ENCODE measurements around the gene PSAT1.

Gene PSAT1

DNA sequence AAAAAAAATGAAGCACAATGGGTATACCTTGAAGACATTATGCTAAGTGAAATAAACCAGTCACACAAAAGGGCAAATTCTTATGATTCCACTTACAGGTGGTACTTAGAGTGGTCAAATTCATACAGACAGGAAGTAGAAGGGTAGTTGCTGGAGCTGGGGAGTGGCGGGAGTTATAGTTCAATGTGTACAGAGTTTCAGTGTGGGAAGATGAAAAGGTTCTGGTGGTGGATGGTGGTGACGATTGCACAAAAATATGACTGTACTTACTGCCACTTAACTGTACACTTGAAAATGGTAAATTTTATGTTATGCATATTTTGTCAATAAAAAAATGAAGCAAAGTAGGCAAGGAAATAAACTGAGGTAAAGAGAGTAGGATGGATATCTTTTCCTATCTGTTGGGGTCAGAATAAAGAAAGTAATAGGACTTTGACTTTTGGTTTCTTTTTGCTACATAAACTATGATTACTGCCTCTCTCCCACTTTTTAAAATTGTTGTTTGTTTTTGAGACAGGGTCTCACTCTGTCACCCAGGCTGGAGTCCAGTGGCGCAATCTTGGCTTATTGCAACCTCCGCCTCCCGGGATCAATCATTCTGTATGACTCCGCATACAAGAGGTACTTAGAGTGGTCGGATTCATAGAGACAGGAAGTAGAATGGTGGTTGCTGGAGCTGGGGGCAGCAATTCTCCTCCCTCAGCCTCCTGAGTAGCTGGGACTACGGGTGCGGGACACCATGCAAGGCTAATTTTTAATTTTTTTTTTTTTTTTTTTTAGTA lies 4.0 kb upstream of the PSAT1 start:
- peak in 1 of 5 donors; percentile 37 for DNase-seq

DNA sequence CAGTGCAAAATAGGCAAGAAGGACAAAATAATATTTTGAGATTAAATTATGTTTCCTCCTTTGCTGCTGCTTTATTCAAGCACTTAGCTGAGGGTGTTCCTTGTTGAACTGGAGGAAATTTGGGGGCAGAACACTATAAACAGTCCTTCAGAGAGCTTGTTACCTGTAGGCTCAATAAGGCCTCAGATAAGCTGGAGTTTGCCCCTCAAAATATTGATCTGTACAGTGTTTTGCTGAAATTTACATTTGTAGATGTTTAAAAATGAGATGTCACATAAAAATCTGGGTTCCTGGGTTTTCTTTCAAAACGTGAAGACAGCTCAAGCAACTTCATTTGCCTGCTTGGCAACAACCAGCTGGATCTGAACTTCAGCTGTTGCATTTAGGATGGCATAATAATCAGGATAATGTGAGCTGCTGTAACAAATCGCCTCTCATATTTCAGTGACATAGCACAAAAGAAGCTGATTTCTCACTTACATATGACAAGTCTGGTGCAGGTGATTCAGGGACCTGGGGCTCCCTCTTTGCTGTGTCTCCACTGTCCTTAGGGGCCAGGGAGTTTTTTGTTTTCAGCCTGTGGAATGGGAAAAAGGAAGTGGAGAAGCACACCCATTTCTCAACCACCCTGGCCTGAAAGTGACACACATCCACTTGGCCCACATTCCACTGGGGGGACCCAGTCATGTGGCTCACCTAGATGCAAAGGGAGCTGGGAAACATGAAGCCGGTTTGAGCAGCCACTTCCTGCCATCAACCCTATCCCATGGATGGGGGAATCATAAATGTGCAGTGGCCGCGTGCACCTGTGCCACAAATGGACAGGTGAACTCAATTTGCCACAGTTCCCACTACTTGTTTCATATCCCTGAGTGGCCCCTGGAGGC lies 2.4 kb upstream of the PSAT1 start:
- no peak for DNase-seq

GRCh38 chr9:78295177-78295575 lies 1.7 kb upstream of the PSAT1 start:
- no peak for DNase-seq

DNA sequence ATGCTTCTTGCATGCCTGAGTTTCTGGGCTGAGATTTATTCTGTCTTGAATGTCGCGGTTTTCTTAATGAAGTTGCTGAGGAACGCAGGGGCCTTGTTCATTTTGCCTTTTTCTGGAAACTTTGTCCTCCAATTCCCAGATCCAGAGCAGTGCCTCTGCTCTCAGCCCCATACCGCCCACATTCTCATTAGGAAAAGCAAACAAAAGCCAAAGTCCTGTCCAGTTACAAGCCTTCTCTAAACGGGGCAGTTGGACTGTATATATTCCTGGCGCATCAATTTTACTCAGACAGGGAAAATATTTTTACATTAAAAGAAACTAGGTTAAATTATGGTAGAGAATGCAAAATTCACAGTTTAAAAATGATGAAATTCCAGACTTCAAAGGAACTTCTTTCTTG lies 1.2 kb upstream of the PSAT1 start:
- DNase-seq, result no peak

DNA sequence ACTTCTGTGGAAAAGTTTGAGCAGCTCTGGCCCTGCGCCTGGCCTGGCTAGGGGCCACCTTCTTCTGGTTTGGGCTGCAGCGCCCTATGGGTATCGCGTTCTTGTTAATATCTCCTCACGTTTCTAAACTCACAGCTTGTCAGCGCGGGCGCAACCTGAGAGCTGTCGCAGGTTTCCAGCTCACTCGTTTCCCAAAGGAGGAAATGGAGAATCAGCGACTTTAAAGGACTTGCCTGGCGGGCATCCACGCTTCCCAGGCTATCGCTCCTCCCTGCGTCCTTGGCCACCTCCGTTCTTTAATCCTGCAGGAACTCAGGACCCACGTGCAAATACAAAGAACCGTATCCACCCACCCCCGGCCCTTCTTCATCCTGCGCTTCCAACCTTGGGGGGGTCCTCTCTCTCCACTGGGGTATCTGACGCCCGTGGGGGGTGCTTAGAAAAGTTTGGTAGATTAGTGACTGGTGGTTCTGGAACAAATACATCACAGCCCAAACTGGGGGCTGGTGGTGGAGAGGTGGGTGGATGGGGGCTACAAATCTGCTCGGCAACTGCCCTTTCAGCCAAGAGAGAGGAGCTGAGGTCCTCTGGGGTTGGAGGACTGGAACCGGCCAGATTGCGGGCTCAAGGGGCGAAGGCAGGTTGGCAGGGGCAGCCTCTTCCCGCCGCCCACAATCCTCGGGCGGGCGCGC lies 578 bp upstream of the PSAT1 start:
- peak in 1 of 5 donors; percentile 29 for DNase-seq

DNA sequence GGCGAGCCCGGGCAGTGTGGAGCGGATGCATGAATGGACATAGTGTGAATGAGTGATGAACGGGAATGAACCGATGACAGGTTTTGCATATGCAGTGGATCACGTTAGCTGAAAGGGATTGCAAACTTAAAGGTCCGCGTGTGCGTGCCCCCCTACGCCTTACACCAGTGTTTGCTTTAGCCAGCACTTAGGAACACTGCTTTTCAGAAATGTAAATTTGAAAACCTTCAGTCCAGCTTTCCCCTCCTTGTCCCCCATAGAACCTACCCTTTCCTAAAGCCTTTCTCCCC lies 692 bp downstream of the PSAT1 start:
- DNase-seq, result no peak

GRCh38 chr9:78298046-78298765 lies 1.3 kb downstream of the PSAT1 start:
- no peak for DNase-seq

- no peak for DNase-seq
Measured at GRCh38 chr9:78300209-78300608, 3.3 kb downstream of the PSAT1 start.

DNA sequence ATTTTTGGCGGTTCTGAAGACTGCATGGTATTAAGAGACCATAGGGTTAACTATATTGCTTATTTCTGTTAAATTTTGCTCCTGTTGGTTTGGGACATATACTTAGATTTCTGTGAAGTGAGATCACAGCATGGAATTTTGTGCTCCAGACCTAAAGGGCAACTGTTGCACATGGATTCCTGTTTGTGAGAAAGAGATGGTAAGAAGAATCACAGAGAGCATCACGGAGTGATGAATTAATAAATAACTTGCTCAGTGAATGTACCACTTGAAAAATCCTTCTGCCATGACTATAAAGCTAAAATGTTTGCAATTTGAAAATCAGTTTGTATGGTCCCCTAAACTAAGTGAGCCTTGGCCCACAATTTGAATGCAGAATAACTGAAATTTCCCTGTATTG lies 4.5 kb downstream of the PSAT1 start:
- DNase-seq, result no peak

DNA sequence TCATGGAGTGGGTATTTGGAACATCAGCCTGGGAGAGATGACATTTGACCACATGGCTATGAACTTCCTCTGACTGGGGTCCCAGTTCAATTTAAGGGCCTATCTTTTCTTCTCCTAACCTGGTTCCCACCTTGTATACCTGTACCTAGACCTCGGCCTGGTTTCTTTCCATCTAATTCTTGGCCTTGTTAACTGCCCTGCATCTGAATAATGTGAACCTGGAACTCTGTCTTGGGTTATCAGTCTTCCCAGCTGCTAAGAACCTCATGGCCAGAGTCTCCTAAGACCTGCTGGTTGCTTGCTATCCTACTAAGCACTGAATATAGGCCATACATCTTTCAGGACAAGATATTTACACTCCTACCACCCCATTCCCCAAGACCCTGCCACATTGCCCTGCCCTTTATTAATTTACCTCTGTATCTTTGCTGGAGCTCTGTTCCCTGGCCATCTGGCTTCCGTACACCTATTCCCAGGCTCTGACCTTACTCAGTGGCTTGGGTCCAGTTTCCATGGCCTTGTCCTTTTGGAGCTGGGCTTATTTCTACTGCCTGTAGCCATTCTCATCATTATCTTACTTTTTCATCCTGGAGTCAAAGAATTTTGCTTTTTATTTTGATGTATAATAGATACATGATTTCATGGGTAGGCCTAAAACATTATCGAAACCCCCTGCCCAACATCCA lies 6.6 kb downstream of the PSAT1 start:
- DNase-seq, result no peak

DNA sequence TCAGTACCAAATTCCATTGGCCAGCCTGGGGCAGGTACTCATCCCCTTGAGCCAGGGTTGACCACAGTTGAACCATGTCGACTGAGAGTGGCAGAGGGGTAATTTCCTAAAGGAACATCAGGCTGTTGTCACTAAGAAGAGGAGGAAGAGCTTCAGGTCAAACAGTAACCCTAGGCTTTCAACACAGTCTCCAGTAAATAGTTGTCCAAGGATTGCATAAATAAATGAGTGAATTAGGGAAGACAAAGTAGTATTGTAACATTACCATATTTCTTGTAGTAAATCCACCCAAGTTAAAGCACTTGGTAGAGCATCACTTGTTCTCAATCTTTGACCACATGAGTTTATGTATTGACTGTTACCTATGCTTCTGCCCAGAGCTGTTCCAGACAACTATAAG lies 7.4 kb downstream of the PSAT1 start:
- DNase-seq, result no peak

GRCh38 chr9:78306222-78307076 lies 9.5 kb downstream of the PSAT1 start:
- no peak for DNase-seq

DNA sequence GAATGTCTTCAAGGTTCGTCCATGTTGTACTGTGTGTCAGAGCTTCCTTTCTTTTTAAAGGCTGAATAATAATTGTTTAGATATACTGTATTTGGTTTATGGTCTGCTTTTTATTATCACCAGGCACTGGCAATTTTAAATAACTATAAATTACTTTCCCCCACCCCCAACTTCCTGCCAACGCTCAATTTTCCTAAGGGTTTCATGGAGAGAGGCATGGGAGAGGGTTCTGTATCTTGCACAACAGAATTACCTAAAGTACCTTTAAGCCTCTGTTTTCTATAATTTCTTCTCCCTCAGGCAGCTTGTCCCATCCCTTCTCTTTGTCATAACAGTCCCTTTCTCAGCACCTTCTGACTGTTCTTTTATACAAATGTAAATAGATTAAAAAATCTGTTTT lies 10.4 kb downstream of the PSAT1 start:
- DNase-seq, result no peak

DNA sequence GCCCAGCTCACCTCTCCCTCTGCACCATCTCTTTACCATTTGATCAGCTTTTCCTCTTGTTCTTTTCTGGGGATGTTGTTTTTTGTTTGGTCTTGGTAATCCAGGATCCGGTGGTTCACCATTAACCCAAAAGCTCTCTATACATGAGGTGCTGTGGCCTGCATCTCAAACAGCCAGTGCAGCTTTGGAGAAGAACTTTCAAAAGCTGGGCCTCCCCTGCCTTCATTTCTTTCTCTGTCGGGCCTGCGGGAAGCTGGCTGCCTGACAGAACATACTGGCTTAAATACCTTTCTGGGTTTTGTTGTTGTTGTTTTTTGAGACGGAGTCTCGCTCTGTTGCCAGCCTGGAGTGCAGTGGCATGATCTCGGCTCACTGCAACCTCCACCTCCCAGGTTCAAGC lies 12.1 kb downstream of the PSAT1 start:
- no peak for DNase-seq

DNA sequence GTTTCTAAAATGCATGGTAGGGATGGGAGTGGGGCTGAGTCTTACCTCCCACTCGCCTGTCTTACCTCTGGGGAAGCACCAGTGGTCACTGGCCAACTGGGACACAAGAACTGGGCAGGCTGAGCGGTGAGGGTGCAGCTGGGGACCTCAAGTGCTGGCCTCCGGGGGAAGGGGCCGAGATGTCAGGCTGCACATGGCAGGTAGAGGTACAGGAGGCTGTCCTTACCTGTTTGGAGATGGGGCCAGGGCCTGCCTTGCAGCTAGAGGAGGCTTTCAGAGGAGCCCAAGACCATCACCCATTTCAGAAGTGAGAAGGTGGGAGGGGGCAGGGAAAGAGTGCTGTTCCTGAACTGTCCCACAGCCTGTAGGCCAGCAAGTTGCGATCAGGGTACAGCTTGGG lies 14.2 kb downstream of the PSAT1 start:
- DNase-seq, result no peak

DNA sequence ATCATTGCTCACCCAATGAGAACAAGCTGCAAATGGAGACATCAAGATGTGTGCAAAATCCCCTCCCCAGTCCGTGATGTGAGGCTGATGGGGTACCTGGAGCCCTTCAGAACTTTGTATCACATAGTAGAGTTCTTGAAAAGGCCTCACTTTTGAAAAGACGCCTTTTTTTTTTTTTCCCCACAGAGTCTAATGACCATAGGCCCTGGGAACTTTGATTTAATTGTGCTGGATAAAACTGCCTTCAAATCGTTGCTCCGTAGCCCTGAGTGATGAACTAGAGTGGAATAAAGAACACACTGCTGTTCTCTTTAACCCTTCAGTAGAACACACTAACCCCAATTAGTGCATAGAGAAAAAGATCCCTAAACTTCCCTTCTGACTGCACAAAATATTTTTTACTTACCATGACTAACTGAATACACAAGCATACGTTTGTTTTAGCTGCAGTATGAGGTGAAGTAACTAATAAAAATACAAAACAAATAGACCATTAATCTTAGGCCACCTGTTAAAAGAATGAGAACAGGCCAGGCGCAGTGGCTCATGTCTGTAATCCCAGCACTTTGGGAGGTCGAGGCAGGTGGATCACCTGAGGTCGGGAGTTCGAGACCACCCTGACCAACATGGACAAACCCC lies 15.1 kb downstream of the PSAT1 start:
- no peak for DNase-seq

DNA sequence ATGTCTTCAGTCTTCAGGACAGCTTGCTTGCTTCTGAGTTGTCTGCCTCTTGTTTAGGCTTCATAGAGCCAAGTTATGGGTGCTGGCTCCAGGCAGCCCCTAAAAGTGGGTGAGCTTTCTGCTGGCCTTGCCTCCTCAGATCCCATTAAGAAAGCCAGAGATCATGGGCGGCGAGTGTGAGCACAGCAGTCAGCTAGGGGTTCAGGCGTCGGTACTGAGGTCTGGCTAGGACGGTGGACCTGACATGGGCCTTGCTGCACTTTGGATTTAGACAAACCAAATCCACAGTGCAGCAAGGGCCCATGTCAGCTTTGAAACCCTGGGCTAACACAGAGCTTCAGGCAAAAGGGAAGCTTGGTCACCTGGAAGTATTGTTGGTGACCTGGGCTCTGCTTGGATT lies 17.6 kb downstream of the PSAT1 start:
- no peak for DNase-seq

DNA sequence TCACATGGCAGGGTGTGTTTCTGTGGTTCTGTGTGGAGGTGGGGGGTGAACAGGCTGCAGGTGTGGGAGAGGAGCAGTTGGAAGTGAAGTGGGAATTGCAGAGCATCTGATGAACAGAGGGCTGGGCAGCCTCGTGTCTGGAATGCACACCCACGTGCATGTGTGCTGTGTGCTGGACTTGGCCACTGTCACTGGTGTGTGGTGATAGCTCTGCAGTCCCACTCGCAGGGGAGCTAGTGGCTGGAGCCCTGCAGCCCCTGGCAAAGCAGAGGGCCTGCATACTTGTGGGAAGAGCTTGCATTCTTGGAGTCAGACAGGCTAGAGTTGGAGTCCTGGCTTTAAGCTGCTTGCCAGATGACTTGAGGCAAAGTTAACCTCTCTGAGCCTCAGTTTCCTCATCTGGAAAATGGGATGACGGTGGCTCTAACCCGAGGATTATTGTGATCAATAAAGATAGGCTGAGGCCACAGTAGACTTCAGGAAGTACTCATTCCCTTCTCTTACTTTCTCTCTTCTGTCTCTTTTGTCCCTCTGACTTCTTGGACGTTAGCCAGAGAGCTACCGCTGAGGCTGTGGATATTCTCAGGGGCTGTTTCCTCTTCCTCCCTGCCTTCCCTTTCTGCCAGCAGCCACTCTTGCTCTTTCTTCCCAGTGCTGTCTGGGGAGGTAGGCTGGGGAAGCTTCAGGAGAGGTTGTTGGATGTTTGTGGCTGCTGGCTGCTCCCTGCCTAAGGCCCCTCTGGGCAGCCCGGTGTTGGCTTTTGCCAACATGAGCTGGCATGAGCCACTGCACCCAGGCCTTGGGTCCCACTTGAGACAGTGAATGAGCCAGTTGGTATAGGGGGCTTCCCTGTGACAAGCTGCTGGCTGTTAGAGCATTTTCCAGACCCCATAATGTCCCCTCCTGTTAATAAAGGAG lies 18.3 kb downstream of the PSAT1 start:
- DNase-seq, result no peak

GRCh38 chr9:78316166-78316892 lies 19.4 kb downstream of the PSAT1 start:
- no peak for DNase-seq

Measured in T-helper 1 cell (primary cell).